GM21360 (cell line): ENCODE measurements around the gene KLRF2.
"Not testable (repeated sequence)": the region's sequence is repeated elsewhere in the genome, so short reads cannot be mapped to it uniquely, and the experiment has no call there.

ENCODE experiments used
- ATAC-seq: cut with Tn5 transposase; IDR thresholded peaks from one replicate; pipeline ENCODE4 v1.9.1; 2021; ENCODE audit warnings: mild to moderate bottlenecking, moderate library complexity; ENCODE audit not compliant: unreplicated experiment

KLRF2 gene

GRCh38 chr12:9881246-9881645 lies at the start of gene KLRF2:
Gene KLRF2 (plus strand): TSS chr12:9881489. CDS start chr12:9881596, 107 bp downstream.
- no peak for ATAC-seq

GRCh38 chr12:9831720-9832119 lies 49.6 kb upstream of the KLRF2 start:
- ATAC-seq: no peak

GRCh38 chr12:9843407-9843806 lies 37.9 kb upstream of the KLRF2 start:
- ATAC-seq: no peak

GRCh38 chr12:9848899-9849298 lies 32.4 kb upstream of the KLRF2 start:
- no peak for ATAC-seq

GRCh38 chr12:9851050-9851449 lies 30.2 kb upstream of the KLRF2 start:
- no peak for ATAC-seq

- ATAC-seq: no peak
Observed at GRCh38 chr12:9851927-9852326, 29.4 kb upstream of the KLRF2 start.

- ATAC-seq: no peak
Observed at GRCh38 chr12:9856151-9856550, 25.1 kb upstream of the KLRF2 start.

- no peak for ATAC-seq
Observed at GRCh38 chr12:9856894-9857293, 24.4 kb upstream of the KLRF2 start.

- no peak for ATAC-seq
Observed at GRCh38 chr12:9858135-9858534, 23.2 kb upstream of the KLRF2 start.

- ATAC-seq: no peak
Observed at GRCh38 chr12:9864913-9865675, 16.2 kb upstream of the KLRF2 start.

GRCh38 chr12:9866860-9867269 lies 14.4 kb upstream of the KLRF2 start:
- ATAC-seq: no peak

GRCh38 chr12:9867531-9867930 lies 13.8 kb upstream of the KLRF2 start:
- ATAC-seq: no peak

- ATAC-seq: no peak
Observed at GRCh38 chr12:9868311-9868801, 12.9 kb upstream of the KLRF2 start.

GRCh38 chr12:9868951-9869306 lies 12.4 kb upstream of the KLRF2 start:
- ATAC-seq: no peak

- no peak for ATAC-seq
Observed at GRCh38 chr12:9869307-9870161, 11.8 kb upstream of the KLRF2 start, which contains the start of gene CLEC2B. Gene CLEC2B (minus strand): TSS chr12:9869354.

- ATAC-seq: no peak
Observed at GRCh38 chr12:9870286-9870866, 10.9 kb upstream of the KLRF2 start.

- ATAC-seq: no peak
Observed at GRCh38 chr12:9872162-9872561, 9.1 kb upstream of the KLRF2 start.

- no peak for ATAC-seq
Observed at GRCh38 chr12:9872742-9873141, 8.5 kb upstream of the KLRF2 start.

GRCh38 chr12:9876120-9876519 lies 5.2 kb upstream of the KLRF2 start:
- not testable (repeated sequence) for ATAC-seq

- ATAC-seq: no peak
Observed at GRCh38 chr12:9880532-9881078, 684 bp upstream of the KLRF2 start.

- no peak for ATAC-seq
Observed at GRCh38 chr12:9881988-9882387, 699 bp downstream of the KLRF2 start.
